A172 (cell line): ENCODE results near the gene CHST14. TPM values are rescaled to one million over a fixed set of nuclear protein-coding genes. Genes with fewer than 3 reads are reported as not detected.
A peak's percentile ranks its signal among the peaks of the same experiment; 100 is the strongest.

Experiments used
- DNase-seq: peaks from one replicate; pipeline ENCODE4 v3.0.0-alpha.2; 2015; ENCODE audit warnings: low spot score
- total RNA-seq: library from RNA; depleted of rRNA; stranded (reverse); fragments of >200 nt; shearing (Covaris generic); gene quantifications from 2 replicates; pipeline ENCODE4 v1.2.3, GENCODE V29; 2014

Gene CHST14
- total RNA-seq, 1 experiment from 2014 or later = 39.0 TPM

DNA sequence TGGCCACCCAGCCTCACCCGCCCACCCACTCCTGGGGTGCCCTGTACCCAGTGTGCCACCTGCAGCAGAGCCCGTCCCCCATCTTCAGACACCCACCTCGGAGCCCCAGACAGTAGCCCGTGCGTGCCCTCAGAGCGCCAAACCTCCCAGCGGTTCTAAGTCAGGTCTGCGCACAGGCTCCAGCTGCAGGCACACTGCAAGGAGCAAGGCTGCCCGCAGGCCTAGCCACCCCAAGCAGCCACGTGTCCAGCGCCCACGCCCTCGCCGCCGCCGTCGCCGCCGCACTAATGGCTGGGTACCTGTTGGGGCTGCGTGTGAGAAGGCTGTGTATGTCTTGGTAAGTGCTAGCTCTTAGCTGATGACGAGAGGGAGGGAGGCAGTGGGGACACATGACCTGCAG is 8.8 kb upstream of the CHST14 start:
- no peak for DNase-seq

DNA sequence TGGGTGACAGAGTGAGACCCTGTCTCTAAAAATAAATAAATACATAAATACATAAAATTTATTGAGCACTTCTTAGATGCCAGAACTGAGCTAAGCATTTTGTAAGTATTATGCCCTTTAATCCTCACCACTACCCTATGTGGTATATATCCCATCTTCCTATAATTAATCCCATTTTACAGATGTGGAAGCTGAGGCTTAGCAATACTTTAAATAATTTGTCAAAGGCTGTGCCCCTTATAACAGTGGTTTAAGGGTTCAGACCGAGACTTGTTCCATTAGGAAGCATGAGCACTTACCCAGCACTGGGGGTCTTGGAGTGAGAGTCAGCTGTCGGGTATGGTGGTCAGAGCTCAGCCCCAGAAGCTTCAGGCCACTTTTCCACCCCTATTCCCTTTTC is 7.5 kb upstream of the CHST14 start:
- DNase-seq = no peak

DNA sequence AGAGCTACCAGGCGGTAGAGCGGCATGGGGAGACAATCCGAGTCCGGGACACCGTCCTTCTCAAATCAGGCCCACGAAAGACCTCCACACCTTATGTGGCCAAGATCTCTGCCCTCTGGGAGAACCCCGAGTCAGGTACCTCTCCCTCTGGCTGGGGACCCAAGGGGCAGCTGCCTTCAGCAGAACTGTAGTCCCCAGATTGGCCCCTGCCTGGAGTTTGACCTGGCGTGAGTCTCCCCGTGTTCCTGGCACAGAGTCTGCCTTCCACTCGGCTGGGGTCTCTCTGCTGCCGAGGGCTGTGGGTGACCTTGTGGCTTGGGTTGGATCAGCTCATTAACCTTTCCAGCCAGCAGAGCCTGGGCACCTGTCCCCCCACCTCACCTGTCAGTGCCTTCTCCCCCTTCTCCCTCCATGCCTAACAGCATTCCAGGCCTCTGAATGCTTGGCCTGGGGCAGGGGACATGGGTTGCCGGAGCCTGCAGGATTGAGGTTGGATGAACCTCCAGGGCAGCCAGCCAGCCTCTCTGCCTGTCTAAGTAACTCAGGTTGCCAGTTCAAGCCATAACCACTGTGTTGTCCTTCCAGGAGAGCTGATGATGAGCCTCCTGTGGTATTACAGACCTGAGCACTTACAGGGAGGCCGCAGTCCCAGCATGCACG is 6.8 kb upstream of the CHST14 start:
- no peak for DNase-seq

DNA sequence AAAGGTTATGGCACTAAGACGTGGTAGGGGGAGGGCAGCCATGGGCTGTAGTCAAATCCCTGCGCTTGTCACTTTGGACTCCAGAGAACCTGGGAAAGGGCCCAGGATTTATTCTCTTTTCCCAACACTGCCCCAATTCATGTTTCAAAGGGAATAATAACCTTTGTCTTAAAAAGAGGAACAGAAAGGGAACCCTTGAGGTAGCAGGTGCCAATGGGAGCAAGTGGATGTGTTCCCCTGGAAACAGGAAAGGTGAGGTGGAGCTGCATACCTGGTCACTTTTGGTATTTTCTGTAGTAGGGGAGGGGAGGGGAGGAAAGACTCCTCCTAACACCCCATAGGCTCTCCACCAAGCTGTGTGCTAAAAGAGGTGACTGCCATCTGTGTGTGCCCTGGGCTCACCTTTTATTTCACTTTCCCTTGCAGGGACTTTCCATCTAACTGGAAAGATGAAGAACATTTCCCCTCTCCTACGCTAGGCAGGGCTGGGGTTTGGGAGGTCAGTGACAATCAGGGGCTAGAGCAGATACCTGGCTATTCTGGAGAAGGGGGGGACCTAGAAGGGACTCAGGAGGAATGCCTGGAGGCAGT is 6.1 kb upstream of the CHST14 start:
- no peak for DNase-seq

DNA sequence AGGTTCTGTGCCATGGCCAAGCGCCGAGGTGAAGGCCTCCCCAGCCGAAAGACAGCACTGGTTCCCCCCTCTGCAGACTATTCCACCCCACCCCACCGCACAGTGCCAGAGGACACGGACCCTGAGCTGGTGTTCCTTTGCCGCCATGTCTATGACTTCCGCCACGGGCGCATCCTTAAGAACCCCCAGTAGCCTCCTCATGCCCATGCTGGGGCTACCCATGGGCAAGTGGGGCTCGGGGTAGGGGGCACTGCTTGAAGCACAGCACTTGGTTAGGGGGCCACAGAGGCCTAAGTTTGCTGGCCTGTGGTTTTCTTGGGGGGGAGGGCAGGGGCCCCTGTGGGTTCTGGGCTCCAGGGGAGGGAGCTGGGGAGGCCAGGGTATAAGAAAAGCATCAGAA is 4.8 kb upstream of the CHST14 start:
- no peak for DNase-seq

DNA sequence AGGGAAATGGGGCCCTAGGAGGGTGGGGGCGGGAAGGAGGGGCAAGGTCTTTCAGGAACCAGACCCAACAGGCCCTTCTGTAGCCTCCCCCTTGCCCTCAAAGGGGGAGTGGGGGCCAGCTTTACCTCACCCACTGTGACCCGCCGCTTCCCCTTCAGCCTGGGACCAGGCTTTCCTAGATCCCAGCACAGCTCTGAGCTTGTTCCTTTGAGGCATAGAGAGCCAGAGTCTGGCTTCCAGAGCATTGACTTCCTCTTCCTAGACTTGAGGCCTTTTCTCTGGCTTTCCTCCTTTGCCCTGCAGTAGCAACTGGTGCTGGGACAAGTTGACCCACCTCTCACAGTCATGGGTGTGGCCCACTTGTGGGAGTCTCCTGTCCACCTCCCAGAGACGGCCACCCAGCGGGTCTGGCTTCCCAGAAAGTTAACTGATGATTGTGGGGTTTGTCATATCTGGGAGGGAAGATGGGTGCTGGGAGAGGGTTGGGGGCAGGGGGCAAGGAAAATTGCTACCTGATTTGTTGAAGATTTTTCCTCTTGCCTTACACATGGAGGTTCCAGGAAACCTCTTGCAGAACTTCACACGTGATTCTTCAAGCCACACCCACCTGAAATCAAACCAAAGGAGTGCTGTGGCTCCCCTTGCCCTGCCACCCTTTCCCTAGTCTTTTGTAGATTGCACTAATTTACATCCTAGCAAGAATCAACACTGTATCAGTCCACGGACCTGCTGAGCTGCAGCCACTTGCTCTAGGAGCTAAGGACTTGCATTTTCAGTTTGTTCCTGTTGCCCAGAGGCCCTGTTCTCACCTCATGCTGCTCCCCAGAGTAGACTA is 4.1 kb upstream of the CHST14 start:
- DNase-seq = no peak

DNA sequence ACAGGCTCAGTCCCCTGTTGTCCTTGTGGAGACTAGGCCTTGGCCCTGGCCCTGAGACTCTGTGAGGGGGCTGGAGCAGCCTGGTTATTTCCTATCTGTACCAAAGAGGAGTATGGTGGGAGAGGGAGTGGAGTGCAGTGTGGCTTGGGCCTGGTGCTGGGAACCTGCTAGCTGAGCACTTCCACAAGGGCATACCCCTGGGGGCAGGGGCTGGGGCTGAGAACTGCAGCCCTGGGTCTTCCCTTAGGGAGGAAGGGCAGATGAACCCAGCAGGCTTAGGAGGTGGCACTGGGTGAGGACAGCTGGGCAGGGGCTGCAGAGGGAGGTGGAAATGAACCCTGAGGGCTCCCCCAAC is 3.5 kb upstream of the CHST14 start:
- no peak for DNase-seq

DNA sequence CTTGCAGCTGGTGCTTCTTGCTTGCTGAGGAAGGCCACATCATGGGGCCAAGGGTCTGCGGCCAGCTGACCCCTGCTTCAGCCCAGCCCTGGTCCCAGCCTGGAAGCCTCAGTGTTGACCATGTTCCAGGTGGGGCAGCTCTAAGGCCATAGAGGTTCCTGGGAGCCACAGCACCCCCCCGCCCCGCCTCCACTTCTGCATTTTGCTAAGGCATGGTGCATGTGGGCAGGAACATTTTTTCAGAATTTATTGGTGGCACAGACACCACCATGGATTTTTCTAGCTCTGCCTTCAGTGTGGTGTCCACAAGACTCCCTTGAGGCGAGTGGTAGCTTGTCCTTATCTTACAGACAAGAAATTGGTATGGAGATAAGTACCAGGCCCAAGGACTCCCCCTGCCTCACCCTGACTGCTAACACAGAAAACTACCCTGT is 1.9 kb upstream of the CHST14 start:
- no peak for DNase-seq

DNA sequence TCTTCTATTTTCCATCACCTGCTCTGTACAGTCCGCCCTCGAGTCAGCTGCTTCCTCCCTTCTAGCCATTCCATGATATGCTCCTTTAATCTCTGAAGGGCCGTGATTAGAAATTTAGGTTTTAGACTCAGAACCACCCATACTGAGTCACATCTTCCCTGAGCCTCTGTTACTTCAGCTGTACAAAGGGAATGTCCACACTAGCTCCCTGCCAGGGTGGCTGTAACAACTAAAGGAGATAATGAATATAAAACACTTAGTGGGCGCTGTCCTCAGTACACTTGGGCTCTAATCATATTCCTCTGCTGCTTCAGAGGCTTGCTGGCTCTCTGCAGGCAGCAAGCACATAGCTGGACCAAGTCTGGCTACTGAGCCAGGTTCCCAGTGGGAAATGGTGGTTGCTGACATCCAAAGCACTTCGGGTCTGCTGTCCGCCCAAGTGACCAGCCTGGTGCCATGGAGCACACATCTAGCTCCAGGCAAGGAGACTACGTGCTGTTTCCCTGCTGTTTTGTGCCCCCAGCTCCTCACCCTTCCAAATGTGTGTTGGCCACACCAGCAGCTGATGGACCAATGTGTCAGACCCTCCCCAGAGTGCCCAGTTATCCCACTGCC is 901 bp upstream of the CHST14 start:
- DNase-seq = no peak

DNA sequence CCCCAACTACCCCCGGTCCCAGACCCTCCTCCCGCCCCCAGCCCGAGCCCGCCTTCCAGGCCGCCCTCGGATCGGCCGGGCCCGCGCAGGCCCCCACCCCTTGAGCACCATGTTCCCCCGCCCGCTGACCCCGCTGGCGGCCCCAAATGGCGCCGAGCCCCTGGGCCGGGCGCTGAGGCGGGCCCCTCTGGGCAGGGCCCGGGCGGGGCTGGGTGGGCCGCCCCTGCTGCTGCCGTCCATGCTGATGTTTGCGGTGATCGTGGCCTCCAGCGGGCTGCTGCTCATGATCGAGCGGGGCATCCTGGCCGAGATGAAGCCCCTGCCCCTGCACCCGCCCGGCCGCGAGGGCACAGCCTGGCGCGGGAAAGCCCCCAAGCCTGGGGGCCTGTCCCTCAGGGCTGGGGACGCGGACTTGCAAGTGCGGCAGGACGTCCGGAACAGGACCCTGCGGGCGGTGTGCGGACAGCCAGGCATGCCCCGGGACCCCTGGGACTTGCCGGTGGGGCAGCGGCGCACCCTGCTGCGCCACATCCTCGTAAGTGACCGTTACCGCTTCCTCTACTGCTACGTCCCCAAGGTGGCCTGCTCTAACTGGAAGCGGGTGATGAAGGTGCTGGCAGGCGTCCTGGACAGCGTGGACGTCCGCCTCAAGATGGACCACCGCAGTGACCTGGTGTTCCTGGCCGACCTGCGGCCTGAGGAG is 472 bp downstream of the CHST14 start:
- DNase-seq = no peak

DNA sequence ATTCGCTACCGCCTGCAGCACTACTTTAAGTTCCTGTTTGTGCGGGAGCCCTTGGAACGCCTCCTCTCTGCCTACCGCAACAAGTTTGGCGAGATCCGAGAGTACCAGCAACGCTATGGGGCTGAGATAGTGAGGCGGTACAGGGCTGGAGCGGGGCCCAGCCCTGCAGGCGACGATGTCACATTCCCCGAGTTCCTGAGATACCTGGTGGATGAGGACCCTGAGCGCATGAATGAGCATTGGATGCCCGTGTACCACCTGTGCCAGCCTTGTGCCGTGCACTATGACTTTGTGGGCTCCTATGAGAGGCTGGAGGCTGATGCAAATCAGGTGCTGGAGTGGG is 995 bp downstream of the CHST14 start:
- peak; percentile 23 for DNase-seq

DNA sequence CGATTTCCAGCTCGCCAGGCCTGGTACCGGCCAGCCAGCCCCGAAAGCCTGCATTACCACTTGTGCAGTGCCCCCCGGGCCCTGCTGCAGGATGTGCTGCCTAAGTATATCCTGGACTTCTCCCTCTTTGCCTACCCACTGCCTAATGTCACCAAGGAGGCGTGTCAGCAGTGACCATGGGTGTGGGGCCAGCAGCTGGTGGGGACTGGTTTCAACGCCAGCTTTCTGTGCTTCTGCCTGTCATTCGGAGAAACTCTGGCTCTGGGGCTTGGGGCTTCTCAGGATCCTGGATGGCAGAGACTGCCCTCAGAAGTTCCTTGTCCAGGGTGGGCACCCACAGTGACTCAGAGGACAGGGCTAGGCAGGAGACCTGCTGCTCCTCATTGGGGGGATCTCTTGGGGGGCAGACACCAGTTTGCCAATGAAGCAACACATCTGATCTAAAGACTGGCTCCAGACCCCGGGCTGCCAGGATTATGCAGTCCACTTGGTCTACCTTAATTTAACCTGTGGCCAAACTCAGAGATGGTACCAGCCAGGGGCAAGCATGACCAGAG is 1.5 kb downstream of the CHST14 start:
- DNase-seq = no peak

DNA sequence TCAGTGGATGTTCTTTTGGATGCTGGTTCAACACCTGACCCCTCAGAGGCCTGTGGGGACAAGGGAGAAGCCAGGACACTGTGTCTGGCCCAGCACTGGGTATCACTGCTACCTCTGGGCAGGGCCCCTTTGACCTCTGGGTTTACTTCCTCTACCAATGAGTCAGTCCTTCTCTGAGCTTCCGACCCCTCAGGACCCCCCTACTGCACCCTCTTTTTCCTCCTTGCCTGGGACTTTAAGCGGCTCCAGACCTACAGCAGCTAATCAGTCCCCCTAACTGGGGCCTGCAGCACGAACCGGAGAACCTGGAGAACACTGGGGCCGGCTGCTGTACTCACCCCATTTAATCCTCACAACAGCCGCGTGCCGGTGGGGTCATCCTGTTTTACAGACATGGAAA is 3.8 kb downstream of the CHST14 start:
- DNase-seq = no peak

DNA sequence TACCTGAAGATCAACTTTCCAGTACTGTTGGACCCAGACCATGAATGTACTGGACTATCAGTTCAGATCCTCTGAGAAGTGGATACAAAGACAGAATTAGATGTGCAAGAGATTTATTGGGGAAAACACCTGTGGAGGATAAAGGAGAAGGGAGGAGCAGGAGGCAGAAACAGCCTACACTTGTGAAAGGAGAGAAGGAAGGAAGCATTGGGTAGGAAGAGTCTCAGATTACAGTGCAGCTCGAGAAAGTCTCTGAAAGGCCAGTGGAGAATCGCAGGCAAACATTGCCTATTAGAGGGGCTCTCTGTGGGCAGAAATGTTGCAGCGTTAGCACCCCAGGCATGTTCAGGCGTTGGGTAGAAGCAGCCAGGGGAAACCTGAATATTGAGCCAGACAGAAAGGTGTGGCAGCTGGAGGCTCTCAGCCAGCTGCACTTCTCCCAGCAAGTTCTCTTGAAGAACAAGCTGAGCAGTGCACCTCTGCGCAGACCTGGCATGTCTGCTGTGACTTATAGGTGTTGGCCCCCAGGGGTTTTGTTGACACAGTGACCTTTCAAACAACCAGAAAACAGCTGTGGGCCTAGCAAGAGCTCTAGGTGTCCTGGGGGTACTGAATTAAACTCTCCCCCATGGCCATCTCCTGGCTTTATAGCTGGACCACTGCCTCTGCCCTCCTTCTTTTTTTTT is 7.0 kb downstream of the CHST14 start:
- no peak for DNase-seq

DNA sequence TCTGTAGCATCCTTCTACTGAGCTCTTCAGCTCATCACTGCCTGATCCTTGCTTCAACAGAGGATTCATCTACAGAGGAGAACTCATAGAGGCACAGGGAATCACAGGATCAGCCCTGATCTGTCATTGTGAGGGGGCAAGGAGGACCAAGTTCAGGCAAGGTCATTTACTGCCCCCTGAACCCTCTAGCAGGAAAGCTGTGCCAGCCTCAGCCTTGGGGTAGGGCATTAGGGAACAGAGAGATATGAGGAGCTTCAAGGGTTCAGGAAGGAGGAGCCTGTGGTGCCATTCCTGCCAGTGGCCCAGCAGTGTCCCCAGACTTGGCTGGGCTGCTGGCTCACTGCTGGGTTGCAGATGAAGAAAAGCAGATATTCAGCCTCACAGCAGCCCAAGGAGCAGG is 8.2 kb downstream of the CHST14 start:
- no peak for DNase-seq

DNA sequence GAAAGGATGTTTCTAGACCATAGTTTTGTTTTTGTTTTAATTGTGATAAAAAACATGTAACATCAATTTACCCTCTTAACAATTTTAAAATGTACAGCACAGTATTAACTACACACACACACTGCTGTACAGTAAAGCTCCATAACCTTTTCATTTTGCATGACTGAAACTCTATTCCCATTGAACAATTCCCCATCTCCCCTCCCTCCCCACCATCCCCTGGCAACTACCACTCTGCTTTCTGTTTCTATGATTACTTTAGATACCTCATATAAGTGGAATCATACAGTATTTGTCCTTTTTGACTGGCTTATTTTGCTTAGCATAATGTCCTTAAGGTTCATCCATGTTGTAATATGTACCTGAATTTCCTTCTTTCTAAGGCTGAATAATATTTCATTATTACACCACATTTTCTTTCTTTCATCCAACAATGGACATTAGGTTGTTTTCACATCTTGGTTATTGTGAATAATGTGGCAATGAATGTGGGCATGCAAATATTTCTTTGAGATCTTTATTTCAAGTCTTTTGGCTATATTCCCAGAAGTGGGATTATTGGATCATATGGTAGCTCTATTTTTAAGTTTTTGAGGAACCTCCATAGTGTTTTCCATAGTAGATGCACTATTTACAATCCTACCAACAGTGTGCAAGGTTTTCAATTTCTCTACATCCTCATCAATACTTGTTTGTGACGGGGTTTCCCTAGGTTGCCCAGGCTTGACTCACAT is 10.7 kb downstream of the CHST14 start:
- no peak for DNase-seq

DNA sequence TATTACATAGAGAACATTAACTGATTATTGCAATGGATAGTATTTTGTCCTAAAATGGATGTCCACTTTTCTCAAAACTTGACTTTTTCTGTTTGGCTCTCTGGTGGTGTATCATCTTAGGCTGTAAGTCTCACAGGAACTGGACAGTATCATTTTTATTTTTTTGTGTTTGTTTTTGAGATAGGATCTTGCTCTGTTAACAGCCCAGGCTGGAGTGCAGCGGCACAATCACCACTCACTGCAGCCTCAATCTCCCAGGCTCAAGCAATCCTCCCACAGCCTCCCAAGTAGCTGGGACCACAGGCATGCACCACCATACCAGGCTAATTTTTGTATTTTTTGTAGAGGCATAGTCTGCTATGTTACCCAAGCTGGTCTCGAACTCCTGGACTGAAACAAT is 13.1 kb downstream of the CHST14 start:
- no peak for DNase-seq

DNA sequence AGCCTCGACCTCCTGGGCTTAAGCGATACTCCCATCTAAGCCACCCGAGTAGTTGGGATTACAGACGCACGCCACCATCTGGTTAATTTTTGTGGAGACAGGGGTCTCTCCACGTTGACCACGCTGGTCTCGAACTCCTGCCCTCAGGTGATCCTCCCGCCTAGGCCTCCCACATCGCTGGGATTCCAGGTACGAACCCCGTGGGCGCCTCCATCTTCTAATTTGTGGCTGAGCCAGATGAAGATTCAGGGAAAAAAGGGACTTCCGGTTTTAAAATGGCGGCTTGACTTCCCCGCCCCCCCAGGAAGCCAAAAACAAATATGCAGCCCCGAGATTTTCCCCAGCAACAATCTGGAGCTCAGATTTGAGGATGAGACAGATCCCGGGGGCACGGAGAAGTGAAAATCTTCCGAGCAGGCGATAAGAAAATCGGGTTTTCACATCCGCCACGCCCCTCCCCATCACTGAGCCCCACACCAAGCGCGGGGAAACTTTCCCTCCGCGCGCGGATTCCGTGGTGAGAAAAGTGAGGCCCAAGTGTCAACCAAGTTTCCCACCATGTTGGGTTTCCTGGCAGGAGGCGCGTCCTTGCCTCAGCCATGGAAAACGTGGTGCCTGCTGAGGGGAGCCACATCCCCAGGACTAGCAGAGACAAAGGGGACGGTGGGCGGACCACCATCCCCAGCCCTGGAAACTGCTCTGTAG is 15.4 kb downstream of the CHST14 start:
- DNase-seq = no peak

DNA sequence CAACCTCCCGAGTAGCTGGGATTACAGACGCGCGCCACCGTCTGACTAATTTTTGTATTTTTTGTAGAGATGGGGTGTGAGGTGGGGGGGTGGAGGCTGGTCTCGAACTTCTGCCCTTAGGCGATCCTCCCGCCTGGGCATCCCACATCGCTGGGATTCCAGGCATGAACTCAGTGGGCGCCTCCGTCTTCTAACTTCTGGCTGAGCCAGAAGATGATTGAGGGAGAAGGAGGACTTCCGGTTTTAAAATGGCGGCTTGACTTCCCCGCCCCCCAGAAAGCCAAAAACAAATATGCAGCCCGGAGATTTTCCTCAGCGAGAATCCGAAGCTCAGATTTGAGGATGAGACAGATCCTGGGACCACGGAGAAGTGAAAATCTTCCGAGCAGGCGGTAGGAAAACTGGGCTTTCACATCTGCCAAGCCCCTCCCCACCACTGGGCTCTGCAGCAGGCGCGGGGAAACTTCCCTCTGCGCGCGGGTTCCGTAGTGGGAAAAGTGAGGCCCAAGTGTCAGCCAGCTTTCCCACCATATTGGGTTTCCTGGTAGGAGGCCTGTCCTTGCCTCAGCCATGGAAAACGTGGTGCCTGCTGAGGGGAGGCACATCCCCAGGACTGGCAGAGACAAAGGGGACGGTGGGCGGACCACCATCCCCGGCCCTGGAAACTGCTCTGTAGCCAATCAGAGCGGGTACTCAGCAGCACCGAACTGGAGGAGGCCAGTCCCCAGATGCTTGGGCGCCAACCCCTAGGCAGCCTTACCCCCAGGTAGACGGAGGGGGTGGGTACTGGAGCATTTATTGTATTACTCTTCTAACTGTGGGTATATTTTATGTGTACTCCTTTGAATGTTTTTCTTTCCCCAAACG is 17.3 kb downstream of the CHST14 start:
- no peak for DNase-seq
